HuH-7.5 (cell line): ENCODE data around the gene LPAR2.

Experiments
- DNase-seq: peaks from one replicate; pipeline ENCODE4 v3.0.0; 2011; ENCODE audit warnings: low spot score

Gene LPAR2

GRCh38 chr19:19597809-19598306, 30.2 kb downstream of the LPAR2 start:
- no peak for DNase-seq

DNA sequence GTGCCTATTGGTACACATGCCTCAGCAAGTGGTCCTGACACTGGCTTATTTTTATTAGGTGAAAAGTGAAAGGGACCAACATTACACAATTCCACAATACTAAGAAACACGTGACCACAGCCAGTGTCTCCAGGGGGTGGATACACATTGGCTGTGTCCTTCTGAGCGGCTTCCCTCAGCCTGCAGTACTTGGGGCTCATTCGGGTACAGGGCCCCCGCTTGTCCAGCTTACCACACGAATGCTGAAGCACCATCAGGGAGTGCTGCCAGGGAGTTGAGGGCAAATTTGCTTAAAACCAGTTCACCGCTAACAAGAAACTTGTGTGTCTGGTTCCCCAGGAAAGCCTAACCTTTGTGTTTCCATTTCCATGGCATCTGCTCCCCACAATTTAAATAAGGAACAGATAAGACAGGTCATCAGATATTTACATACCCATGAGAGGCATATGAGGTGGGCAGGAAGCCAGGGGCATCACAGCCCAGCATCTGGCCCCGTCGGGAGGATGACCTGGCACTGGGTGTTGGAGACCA, 32.8 kb downstream of the LPAR2 start:
- no peak for DNase-seq

DNA sequence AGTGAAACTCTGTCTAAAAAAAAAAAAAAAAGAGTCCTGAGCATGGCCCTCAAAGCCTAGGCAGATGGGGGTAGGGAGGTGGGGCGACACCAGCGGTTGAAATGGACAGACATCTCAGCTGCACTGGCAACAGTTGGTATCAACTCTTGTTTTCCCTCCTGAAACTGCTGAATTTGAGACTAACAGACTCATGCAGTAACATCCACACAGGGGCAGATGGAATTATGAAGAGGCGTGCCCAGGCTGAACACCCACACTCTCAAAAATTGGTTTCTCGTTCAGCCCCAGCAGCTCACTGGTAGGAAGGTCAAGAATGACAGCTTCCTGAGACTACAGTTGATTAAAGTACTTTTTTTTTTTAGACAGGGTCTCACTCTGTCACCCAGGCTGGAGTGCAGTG, 33.6 kb downstream of the LPAR2 start:
- no peak for DNase-seq

DNA sequence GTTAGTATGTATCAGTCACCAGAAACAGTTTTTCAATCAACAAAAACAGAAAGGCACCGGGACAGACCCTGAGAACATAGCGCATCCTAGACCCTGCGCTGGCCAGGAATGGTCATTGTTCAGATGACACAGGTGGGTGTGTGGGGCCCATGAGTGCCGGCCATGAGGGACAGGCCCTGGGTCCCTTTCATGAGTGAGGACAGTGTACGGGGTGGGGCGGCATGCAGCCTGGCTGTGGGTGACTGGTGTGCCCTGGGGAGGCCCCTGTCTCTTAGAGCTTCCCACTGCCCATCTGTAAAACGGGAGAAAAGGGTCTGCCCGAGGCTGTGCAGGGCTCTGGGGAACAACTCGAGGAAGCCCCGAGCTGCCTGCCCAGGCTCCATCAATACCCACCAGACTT, 35.3 kb downstream of the LPAR2 start:
- DNase-seq, result no peak

- no peak for DNase-seq
Observed at GRCh38 chr19:19591133-19591825, 36.7 kb downstream of the LPAR2 start.

GRCh38 chr19:19588546-19588945, 39.5 kb downstream of the LPAR2 start:
- DNase-seq, result no peak

DNA sequence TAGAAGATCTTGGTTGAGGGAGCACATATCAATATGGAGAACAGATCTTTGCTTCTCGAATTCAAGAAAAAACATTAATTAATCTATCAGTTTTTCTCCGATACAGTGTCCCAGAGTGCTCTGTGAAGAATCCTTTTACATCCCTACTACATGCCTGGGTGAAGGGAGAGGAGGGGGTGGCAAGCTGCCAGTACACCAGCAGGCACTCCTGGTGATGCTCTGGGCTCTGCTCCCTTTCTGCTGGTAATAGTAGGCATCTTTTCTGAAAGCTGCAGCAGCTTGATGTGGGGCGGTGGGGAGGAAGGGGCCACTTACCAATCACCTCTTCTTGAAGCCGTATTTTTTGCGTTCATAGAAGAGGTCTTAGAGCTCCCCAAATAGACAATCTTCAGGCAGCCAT, 40.2 kb downstream of the LPAR2 start:
- no peak for DNase-seq

DNA sequence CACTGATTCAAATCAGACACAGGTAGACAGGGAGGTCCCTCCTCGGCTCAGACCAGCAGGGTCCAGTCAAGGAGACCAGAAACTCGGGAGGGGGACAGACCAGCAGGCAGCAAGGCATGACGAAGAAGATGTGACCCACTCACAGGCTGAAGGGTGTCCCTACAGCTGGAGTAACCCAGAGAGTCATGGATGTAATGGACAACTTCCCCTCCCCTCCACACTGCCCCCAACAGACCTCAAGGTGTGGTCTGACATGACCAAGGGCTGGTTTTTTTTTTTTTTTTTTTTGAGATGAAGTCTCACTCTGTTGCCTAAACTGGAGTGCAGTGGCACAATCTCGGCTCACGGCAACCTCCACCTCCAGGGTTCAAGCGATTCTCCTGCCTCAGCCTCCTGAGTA, 43.7 kb downstream of the LPAR2 start:
- DNase-seq, result no peak

DNA sequence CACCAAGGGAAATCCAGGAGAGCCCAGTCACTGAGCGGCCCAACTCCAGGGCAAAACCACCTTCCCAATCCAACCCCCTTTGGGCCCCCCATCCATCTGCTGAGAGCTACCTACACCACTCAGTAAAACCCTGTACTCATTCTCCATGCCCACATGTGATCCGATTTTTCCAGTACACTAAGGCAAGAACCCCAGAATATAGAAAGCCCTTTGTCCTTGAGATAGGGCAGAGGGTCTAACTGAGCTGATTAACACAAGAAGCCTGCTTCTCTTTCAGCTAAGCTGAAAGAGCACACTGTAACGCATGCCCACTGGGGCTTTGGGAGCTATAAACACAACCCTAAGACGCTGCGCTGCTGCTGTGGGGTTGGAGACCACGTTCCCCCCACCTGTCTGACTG, 45.5 kb downstream of the LPAR2 start:
- DNase-seq, result no peak

GRCh38 chr19:19581391-19581790, 46.6 kb downstream of the LPAR2 start:
- DNase-seq, result no peak

DNA sequence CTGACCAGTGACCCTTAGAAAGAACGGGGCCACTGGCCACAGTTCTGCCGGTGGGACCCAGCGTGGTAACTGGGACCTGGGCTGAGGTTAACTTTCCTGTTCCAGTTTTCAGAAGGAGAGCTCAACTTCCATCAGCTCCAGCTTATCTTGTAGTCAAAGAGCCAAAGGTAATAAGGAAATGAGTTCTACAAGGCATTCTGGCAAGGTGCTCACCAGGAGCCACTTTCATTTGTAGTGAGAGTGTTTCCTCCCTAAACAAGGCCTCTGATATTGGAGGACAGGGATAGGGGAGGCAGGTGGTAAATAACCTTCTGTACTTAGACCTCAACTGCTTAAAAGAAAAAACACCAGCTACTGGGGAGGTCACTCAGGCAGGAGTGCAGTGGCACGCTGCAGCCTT, 47.6 kb downstream of the LPAR2 start:
- no peak for DNase-seq

GRCh38 chr19:19579533-19580361, 48.3 kb downstream of the LPAR2 start:
- no peak for DNase-seq

DNA sequence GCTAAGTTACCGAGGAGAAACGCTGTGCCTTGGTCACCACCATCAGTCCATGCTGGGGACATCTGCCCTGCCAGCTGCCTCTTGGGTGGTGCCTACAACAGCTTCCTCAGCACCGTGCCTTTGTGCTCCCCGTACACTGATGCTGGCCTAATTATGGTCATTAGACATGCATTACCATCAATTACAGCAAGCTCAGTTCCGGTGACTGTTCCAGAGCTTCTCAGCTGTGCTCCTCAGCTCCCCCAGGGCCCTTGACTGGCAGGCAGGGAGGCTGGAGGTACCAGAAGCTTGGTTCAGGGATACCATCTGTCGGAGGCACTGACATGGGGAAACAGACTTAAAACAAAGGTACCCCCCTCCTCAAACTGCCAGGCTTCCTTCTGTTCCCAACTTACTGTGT, 49.8 kb downstream of the LPAR2 start:
- no peak for DNase-seq

DNA sequence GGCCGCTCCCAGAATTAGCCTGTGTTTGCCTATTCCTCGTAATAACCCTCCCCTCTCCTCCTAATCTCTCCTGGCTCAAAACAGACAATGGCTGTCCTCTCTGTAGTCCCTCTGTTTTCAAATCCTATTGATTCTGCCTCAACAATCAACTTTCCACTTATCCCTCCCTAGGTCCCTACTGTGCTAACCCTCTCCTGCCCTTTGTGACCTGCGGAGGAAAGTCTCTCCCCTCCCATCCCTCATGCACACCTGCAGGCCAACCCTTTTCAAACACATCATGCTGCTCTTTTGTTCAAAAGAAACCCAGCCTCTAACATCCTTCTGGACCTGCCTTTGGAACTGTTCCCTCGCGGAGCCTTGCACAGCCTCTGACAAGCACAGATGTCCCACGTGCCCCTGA, 52.6 kb downstream of the LPAR2 start:
- DNase-seq, result no peak
